ENCODE measurements around the gene SEC61A2.

Gene SEC61A2

DNA sequence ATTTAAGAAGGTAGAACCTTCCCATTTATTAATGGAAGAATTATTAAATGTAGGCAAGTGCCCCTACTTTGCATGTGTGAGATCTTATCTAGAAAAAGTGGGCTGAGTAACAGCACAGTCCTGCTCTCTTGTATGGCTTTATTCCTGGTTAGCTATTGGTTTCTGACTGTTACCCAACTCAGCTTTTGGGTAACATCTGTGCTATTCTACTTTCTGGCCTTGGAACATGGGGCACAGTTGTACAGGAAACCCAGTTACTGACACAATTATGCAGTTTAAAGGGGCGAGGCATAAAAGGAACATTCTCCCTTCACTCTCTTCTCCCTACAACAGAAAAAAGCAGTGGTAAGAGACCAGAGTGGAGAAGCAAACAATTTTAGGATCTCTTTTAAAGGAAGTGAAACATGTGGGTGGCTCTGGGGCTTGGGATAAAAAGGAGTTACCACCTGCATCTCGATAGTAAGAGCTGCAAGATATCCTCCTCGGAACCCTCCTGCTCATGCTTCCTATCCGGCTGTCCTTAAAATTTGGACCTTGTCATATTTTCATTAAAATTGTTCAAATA, 50.2 kb downstream of the SEC61A2 start:
- Histone ChIP-seq H2BK5ac (ENCODE audit: low read length) (no peak overlapping the region), H4K5ac (ENCODE audit: low read length) (no peak overlapping the region), H3K27ac (ENCODE audit: low read depth, low read length) (no peak overlapping the region), H3K36me3 (ENCODE audit: control insufficient read depth, insufficient read depth, low read length) (peaks cover 5% of the 10 kb centered on the region), H2BK15ac (replicated peaks; ENCODE audit: low read depth) (no peak overlapping the region), H2AK5ac (ENCODE audit: low read length) (no peak overlapping the region), H3K9ac (ENCODE audit: low read length) (no peak overlapping the region), H3K4me2 (ENCODE audit: low read length) (no peak overlapping the region), H3K4me1 (ENCODE audit: control insufficient read depth, low read depth, low read length) (no peaks in the 10 kb centered on the region), H3K79me2 (ENCODE audit: control insufficient read depth, insufficient read depth, low read length) (no peaks in the 10 kb centered on the region), H3K79me1 (ENCODE audit: low read length) (peaks cover 2% of the 10 kb centered on the region), H3K4me3 (ENCODE audit: low read length) (no peak overlapping the region), H2BK120ac (ENCODE audit: low read depth, low read length) (no peak overlapping the region), H3K23ac (ENCODE audit: low read length) (no peak overlapping the region), H3K4ac (ENCODE audit: low read depth, low read length) (no peak overlapping the region), H4K8ac (ENCODE audit: low read depth, low read length) (no peak overlapping the region), H3K18ac (ENCODE audit: low read length) (no peak overlapping the region), H3K56ac (ENCODE audit: low read length) (no peak overlapping the region), H3K27me3 (ENCODE audit: insufficient read depth, low read length, poor library complexity) (no peaks in the 10 kb centered on the region)
- no CpG with 5 or more reads among the region's 4 CpGs for WGBS (ENCODE audit: extremely low coverage, insufficient coverage, low lambda C conversion rate)
- no peak for DNase-seq

DNA sequence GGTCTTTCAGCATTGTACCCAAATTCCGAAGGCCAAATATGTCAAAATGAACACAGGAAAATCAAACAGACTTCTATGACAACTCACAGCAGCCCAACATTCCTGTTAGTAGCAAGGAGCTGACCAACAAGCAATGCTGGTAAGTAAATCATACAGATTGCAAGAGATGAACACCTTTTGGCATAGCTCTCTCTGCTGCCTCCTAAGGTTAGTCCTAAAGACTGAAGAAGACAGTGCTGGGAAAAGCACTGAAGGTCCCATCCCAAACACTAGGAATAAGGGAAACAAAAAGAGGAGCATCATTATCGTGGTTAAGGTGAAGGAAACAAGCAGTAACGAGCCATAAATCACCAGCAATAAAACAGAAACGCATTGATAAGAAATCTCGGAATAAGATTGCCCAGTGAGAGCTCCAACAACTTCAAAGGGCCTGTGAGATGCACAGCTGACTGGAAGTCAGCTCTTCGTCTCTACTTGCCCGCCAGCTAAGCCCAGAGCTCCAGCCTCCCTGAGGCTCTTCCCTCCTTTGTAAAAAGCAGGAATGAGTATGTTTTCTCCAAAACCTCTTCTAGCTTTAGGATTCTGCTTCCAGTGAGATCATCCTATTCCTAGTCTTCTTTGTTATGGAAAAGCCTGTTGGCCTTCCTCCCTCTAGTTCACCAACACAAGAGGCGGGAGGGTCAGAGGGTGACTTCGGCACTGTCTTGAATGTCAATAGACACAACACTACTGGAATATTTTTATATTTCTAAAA, 50.9 kb downstream of the SEC61A2 start:
- Histone ChIP-seq H2BK120ac (ENCODE audit: low read depth, low read length) (no peak overlapping the region), H3K56ac (ENCODE audit: low read length) (no peak overlapping the region), H3K36me3 (ENCODE audit: control insufficient read depth, insufficient read depth, low read length) (peaks cover 7% of the 10 kb centered on the region), H4K8ac (ENCODE audit: low read depth, low read length) (no peak overlapping the region), H4K5ac (ENCODE audit: low read length) (no peak overlapping the region), H2BK5ac (ENCODE audit: low read length) (no peak overlapping the region), H3K23ac (ENCODE audit: low read length) (no peak overlapping the region), H2AK5ac (ENCODE audit: low read length) (no peak overlapping the region), H3K27ac (ENCODE audit: low read depth, low read length) (no peak overlapping the region), H3K4ac (ENCODE audit: low read depth, low read length) (no peak overlapping the region), H3K4me3 (ENCODE audit: low read length) (no peak overlapping the region), H3K79me1 (ENCODE audit: low read length) (peaks cover 2% of the 10 kb centered on the region), H3K79me2 (ENCODE audit: control insufficient read depth, insufficient read depth, low read length) (no peaks in the 10 kb centered on the region), H3K9ac (ENCODE audit: low read length) (no peak overlapping the region), H3K27me3 (ENCODE audit: insufficient read depth, low read length, poor library complexity) (no peaks in the 10 kb centered on the region), H3K18ac (ENCODE audit: low read length) (no peak overlapping the region), H2BK15ac (replicated peaks; ENCODE audit: low read depth) (no peak overlapping the region), H3K4me1 (ENCODE audit: control insufficient read depth, low read depth, low read length) (no peaks in the 10 kb centered on the region), H3K4me2 (ENCODE audit: low read length) (no peak overlapping the region)
- peak; percentile 63 for DNase-seq
- WGBS (ENCODE audit: extremely low coverage, insufficient coverage, low lambda C conversion rate), result no CpG with 5 or more reads among the region's 9 CpGs

GRCh38 chr10:12181065-12181775, 51.7 kb downstream of the SEC61A2 start:
- peaks cover 7% of the 10 kb centered on the region for H3K36me3 ChIP-seq (ENCODE audit: control insufficient read depth, insufficient read depth, low read length)

DNA sequence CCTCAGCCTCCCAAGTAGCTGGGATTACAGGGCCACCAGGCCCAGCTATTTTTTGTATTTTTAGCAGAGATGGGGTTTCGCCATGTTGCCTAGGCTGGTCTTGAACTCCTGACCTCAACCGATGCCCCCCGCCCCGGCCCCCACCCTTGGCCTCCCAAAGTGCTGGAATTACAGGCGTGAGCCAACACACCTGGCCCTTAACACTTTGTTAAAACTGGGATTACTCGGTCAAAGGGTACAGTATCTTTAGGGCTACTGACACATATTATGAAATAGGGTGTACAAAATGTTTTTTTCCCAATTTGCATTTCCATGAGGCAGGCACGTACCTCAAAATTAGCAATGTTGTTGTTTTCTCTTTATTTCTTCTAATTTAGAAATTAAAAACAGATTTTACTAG, 54.7 kb downstream of the SEC61A2 start:
- Histone ChIP-seq H2BK5ac (ENCODE audit: low read length) (no peak overlapping the region), H3K56ac (ENCODE audit: low read length) (no peak overlapping the region), H3K4me3 (ENCODE audit: low read length) (no peak overlapping the region), H3K27ac (ENCODE audit: low read depth, low read length) (no peak overlapping the region), H3K23ac (ENCODE audit: low read length) (no peak overlapping the region), H3K4me2 (ENCODE audit: low read length) (no peak overlapping the region), H4K5ac (ENCODE audit: low read length) (no peak overlapping the region), H2AK5ac (ENCODE audit: low read length) (no peak overlapping the region), H4K8ac (ENCODE audit: low read depth, low read length) (no peak overlapping the region), H3K36me3 (ENCODE audit: control insufficient read depth, insufficient read depth, low read length) (peaks cover 4% of the 10 kb centered on the region), H3K27me3 (ENCODE audit: insufficient read depth, low read length, poor library complexity) (no peaks in the 10 kb centered on the region), H3K79me1 (ENCODE audit: low read length) (peaks cover 3% of the 10 kb centered on the region), H3K4ac (ENCODE audit: low read depth, low read length) (no peak overlapping the region), H2BK15ac (replicated peaks; ENCODE audit: low read depth) (no peak overlapping the region), H3K9ac (ENCODE audit: low read length) (no peak overlapping the region), H3K18ac (ENCODE audit: low read length) (no peak overlapping the region), H2BK120ac (ENCODE audit: low read depth, low read length) (no peak overlapping the region), H3K79me2 (ENCODE audit: control insufficient read depth, insufficient read depth, low read length) (peaks cover 3% of the 10 kb centered on the region), H3K4me1 (ENCODE audit: control insufficient read depth, low read depth, low read length) (no peaks in the 10 kb centered on the region)
- DNase-seq, result no peak
- no CpG with 5 or more reads among the region's 7 CpGs for WGBS (ENCODE audit: extremely low coverage, insufficient coverage, low lambda C conversion rate)

More at GRCh38 chr10:12181065-12181775, 51.7 kb downstream of the SEC61A2 start:
- Histone ChIP-seq H3K79me1 (ENCODE audit: low read length) (peaks cover 2% of the 10 kb centered on the region), H3K4me3 (ENCODE audit: low read length) (no peak overlapping the region), H3K18ac (ENCODE audit: low read length) (no peak overlapping the region), H3K56ac (ENCODE audit: low read length) (no peak overlapping the region), H2BK15ac (replicated peaks; ENCODE audit: low read depth) (no peak overlapping the region), H4K8ac (ENCODE audit: low read depth, low read length) (no peak overlapping the region), H3K4me2 (ENCODE audit: low read length) (no peak overlapping the region), H3K9ac (ENCODE audit: low read length) (no peak overlapping the region), H3K4me1 (ENCODE audit: control insufficient read depth, low read depth, low read length) (no peaks in the 10 kb centered on the region), H3K23ac (ENCODE audit: low read length) (peak overlapping the region; percentile 59), H2BK120ac (ENCODE audit: low read depth, low read length) (no peak overlapping the region), H3K27me3 (ENCODE audit: insufficient read depth, low read length, poor library complexity) (no peaks in the 10 kb centered on the region), H3K4ac (ENCODE audit: low read depth, low read length) (no peak overlapping the region), H4K5ac (ENCODE audit: low read length) (no peak overlapping the region), H2AK5ac (ENCODE audit: low read length) (no peak overlapping the region), H3K27ac (ENCODE audit: low read depth, low read length) (no peak overlapping the region), H2BK5ac (ENCODE audit: low read length) (no peak overlapping the region), H3K79me2 (ENCODE audit: control insufficient read depth, insufficient read depth, low read length) (no peaks in the 10 kb centered on the region)
- no CpG with 5 or more reads among the region's 13 CpGs for WGBS (ENCODE audit: extremely low coverage, insufficient coverage, low lambda C conversion rate)
- DNase-seq, result no peak

DNA sequence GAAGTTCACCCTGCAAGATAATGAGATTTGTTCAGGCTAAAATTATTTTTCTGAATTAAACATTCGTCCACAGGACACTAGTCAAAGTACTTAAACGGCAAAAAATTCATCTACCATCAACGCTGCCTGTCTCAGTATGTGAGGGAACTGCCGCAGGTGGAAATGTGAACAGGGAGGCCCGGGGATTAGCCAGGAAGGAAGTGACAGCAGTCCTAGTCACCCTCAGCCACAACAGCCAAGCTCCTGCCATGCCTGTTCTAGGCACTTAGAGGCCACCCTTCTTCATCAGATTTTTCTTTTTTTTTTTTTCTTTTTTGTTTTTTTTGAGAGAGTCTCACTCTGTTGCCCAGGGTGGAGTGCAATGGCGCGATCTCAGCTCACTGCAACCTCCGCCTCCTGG, 56.8 kb downstream of the SEC61A2 start:
- no peak overlapping the region for H3K18ac ChIP-seq (ENCODE audit: low read length)
- H3K27me3 ChIP-seq (ENCODE audit: insufficient read depth, low read length, poor library complexity), result no peaks in the 10 kb centered on the region
- no peak overlapping the region for H3K9ac ChIP-seq (ENCODE audit: low read length)
- no peak overlapping the region for H3K23ac ChIP-seq (ENCODE audit: low read length)
- no CpG with 5 or more reads among the region's 8 CpGs for WGBS (ENCODE audit: extremely low coverage, insufficient coverage, low lambda C conversion rate)
- H3K4ac ChIP-seq (ENCODE audit: low read depth, low read length), result no peak overlapping the region
- H4K8ac ChIP-seq (ENCODE audit: low read depth, low read length), result no peak overlapping the region
- H3K4me2 ChIP-seq (ENCODE audit: low read length), result no peak overlapping the region
- H2AK5ac ChIP-seq (ENCODE audit: low read length), result no peak overlapping the region
- H3K27ac ChIP-seq (ENCODE audit: low read depth, low read length), result no peak overlapping the region
- H2BK15ac ChIP-seq (replicated peaks; ENCODE audit: low read depth), result no peak overlapping the region
- H3K36me3 ChIP-seq (ENCODE audit: control insufficient read depth, insufficient read depth, low read length), result peaks cover 4% of the 10 kb centered on the region
- H3K56ac ChIP-seq (ENCODE audit: low read length), result no peak overlapping the region
- no peaks in the 10 kb centered on the region for H3K4me1 ChIP-seq (ENCODE audit: control insufficient read depth, low read depth, low read length)
- H2BK120ac ChIP-seq (ENCODE audit: low read depth, low read length), result no peak overlapping the region
- peaks cover 10% of the 10 kb centered on the region for H3K79me2 ChIP-seq (ENCODE audit: control insufficient read depth, insufficient read depth, low read length)
- no peak for DNase-seq
- H3K79me1 ChIP-seq (ENCODE audit: low read length), result peaks cover 3% of the 10 kb centered on the region
- H4K5ac ChIP-seq (ENCODE audit: low read length), result no peak overlapping the region
- no peak overlapping the region for H3K4me3 ChIP-seq (ENCODE audit: low read length)
- no peak overlapping the region for H2BK5ac ChIP-seq (ENCODE audit: low read length)
